Measurements from ENCODE around the gene MADCAM1.

DNA sequence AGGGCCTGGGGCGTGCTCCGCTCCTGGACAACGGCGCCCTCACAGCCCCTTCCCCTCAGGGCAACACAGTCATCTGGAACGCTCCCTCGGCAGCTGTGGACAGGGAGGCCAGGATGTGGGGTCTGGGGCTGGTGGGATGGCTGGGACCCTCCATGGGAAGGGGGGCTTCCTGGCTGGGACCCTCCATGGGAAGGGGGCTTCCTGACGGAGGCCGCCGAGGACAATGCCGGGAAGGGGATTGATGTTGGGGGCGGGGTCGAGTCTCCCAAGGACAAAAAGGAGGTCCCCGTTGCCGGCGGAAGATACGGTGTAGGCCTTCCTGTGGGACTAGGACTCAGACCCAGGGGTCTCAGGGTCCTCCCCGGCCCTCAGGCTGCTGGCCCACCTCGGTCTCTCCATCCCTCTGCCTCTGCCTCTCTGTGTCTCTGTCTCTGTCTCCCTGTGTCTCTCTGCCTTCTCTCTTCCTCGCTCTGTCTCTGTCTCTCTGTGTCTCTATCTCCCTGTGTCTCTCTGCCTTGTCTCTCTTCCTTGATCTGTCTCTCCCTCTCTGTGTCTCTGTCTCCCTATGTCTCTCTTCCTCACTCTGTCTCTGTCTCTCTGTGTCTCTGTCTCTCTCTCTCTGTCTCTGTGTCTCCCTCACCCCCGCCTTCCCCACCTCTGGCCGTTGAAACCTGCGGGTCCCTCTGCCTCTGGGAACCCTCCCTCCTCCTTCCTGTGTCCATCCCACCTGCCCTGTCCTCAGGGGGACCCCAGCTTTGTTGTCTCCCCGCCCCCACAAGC is 2.7 kb upstream of the MADCAM1 start:
- TF ChIP-seq, protein P1, sequence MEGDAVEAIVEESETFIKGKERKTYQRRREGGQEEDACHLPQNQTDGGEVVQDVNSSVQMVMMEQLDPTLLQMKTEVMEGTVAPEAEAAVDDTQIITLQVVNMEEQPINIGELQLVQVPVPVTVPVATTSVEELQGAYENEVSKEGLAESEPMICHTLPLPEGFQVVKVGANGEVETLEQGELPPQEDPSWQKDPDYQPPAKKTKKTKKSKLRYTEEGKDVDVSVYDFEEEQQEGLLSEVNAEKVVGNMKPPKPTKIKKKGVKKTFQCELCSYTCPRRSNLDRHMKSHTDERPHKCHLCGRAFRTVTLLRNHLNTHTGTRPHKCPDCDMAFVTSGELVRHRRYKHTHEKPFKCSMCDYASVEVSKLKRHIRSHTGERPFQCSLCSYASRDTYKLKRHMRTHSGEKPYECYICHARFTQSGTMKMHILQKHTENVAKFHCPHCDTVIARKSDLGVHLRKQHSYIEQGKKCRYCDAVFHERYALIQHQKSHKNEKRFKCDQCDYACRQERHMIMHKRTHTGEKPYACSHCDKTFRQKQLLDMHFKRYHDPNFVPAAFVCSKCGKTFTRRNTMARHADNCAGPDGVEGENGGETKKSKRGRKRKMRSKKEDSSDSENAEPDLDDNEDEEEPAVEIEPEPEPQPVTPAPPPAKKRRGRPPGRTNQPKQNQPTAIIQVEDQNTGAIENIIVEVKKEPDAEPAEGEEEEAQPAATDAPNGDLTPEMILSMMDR (IDR thresholded peaks at IDR 0.05), result no peak
- no peak for TF ChIP-seq EP300 (IDR thresholded peaks at IDR 0.05)
